Right renal cortex interstitium (tissue), 3 donors: Measurements from ENCODE around the gene CADPS2. TPM values are rescaled to one million over a fixed set of nuclear protein-coding genes. Genes with fewer than 3 reads are reported as not detected.

Experiments used
- DNase-seq, 3 donors: peaks; one replicate each; pipeline ENCODE4 v3.0.0-alpha.2; 2013; ENCODE audit warnings: low read depth in 3 of 3, low spot score in 2 of 3
- polyA plus RNA-seq, 3 donors: library from polyadenylated mRNA; unstranded; fragments of 120-200 nt; gene quantifications; one replicate each; pipeline ENCODE4 v1.2.1, GENCODE V29; 2013; ENCODE audit not compliant: insufficient read length in 3 of 3

CADPS2 gene
- polyA plus RNA-seq, 3 donors, result 47.2 to 69.8 (median 60.7) TPM

- DNase-seq, result no peak
Observed at GRCh38 chr7:122412441-122412840, 473.8 kb downstream of the CADPS2 start.

GRCh38 chr7:122407195-122407594 lies 479.1 kb downstream of the CADPS2 start:
- no peak for DNase-seq

GRCh38 chr7:122403113-122403512 lies 483.1 kb downstream of the CADPS2 start:
- DNase-seq, result no peak

GRCh38 chr7:122402235-122402634 lies 484.0 kb downstream of the CADPS2 start:
- DNase-seq, result no peak

GRCh38 chr7:122397381-122397780 lies 488.9 kb downstream of the CADPS2 start:
- DNase-seq, result no peak

- DNase-seq, result no peak
Observed at GRCh38 chr7:122394512-122394911, 491.7 kb downstream of the CADPS2 start.

GRCh38 chr7:122384528-122384927 lies 501.7 kb downstream of the CADPS2 start:
- no peak for DNase-seq

- DNase-seq, result no peak
Observed at GRCh38 chr7:122383934-122384333, 502.3 kb downstream of the CADPS2 start.

GRCh38 chr7:122380992-122381391 lies 505.3 kb downstream of the CADPS2 start:
- no peak for DNase-seq

- no peak for DNase-seq
Observed at GRCh38 chr7:122379491-122379890, 506.8 kb downstream of the CADPS2 start.

GRCh38 chr7:122369756-122370155 lies 516.5 kb downstream of the CADPS2 start:
- no peak for DNase-seq

- DNase-seq, result no peak
Observed at GRCh38 chr7:122364761-122365280, 521.4 kb downstream of the CADPS2 start.

- DNase-seq, result no peak
Observed at GRCh38 chr7:122363144-122363543, 523.1 kb downstream of the CADPS2 start.

GRCh38 chr7:122362473-122362872 lies 523.8 kb downstream of the CADPS2 start:
- DNase-seq, result no peak

GRCh38 chr7:122354656-122355055 lies 531.6 kb downstream of the CADPS2 start:
- DNase-seq, result no peak

GRCh38 chr7:122352454-122352853 lies 533.8 kb downstream of the CADPS2 start:
- no peak for DNase-seq

- DNase-seq, result no peak
Observed at GRCh38 chr7:122350701-122351100, 535.6 kb downstream of the CADPS2 start.

GRCh38 chr7:122344303-122344620 lies 542.0 kb downstream of the CADPS2 start:
- no peak for DNase-seq

- no peak for DNase-seq
Observed at GRCh38 chr7:122343601-122344302, 542.5 kb downstream of the CADPS2 start.

GRCh38 chr7:122340427-122340826 lies 545.8 kb downstream of the CADPS2 start:
- no peak for DNase-seq

- no peak for DNase-seq
Observed at GRCh38 chr7:122339145-122339904, 546.9 kb downstream of the CADPS2 start.

- DNase-seq, result no peak
Observed at GRCh38 chr7:122337011-122337410, 549.2 kb downstream of the CADPS2 start.
